HG03045 (cell line): ENCODE results near the gene EBF3.

Experiments
- ATAC-seq: cut with Tn5 transposase; IDR thresholded peaks from one replicate; pipeline ENCODE4 v1.9.1; 2021; ENCODE audit warnings: mild to moderate bottlenecking, moderate library complexity; ENCODE audit not compliant: unreplicated experiment

Gene EBF3

GRCh38 chr10:129894698-129895097 is 69.4 kb downstream of the EBF3 start:
- ATAC-seq, result no peak

DNA sequence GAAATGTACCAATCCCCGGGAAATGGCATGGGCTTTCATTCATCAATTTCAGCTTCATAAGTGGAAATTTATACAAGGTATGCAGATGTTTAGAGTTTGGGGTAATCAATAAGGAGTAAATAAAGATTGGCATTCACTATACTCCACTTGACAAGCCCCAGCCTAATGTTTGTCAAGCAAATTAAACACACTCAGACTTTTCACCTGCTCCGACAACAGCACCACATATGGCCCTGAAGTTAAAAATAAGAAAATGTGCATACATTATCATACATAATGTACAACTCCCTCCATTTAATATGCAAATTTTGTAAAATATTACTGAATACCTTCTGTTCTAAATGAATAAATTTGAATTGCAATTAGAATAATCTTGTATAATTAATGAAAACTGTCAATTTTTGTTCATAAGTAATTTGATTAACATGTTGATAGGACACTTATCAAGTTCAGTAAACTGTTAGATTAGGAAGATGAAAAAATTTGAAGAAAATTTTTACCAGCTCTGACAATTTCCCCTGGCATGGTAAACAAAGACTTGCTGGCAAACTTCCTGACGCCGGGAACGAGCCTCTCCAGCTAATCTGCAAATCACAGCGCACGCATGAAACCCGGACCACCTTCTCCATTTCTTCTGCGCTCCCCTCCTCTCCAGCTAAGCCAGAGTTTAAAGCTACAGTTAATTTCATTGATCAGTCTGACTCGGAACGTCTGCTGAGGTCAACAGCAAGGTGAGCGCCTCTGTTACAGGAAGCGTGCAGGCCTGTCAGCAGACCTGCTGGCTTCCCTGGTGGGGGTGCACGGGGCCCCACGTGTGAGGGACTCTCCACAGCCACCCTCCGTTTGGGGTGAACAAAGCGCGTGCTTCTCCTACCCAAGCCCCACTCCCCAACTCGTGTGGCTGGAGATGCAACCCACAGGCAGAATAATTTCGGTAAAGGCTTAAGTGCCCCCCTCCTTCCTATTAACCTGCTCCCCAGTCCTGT is 70.7 kb downstream of the EBF3 start:
- ATAC-seq, result no peak

GRCh38 chr10:129892548-129893052 is 71.5 kb downstream of the EBF3 start:
- no peak for ATAC-seq

GRCh38 chr10:129891806-129892205 is 72.3 kb downstream of the EBF3 start:
- no peak for ATAC-seq

GRCh38 chr10:129890170-129890569 is 73.9 kb downstream of the EBF3 start:
- no peak for ATAC-seq

- no peak for ATAC-seq
Observed at GRCh38 chr10:129888784-129889616, 75.1 kb downstream of the EBF3 start.

- ATAC-seq, result no peak
Observed at GRCh38 chr10:129887986-129888783, 75.9 kb downstream of the EBF3 start.

GRCh38 chr10:129887381-129887905 is 76.6 kb downstream of the EBF3 start:
- no peak for ATAC-seq

GRCh38 chr10:129886263-129886662 is 77.8 kb downstream of the EBF3 start:
- ATAC-seq, result no peak

DNA sequence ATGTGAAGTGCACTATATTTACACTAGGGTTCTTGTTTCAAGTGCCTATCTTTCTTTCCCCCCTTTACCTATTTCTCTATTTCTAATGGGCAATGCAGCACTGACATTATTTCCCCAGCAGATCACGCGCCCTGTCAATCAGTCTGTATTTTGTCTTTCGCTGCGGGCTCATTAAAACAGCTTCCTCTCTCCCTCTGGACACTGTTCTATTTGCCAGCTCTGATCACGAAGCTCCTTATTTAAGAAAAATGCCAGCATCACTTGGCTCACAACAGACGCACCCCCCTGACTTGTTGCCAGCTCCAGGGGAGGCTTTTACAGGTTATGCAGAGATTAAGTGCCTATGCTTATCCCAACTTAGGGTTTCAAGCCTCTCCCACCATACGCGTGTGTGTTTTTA is 78.5 kb downstream of the EBF3 start:
- ATAC-seq, result no peak

DNA sequence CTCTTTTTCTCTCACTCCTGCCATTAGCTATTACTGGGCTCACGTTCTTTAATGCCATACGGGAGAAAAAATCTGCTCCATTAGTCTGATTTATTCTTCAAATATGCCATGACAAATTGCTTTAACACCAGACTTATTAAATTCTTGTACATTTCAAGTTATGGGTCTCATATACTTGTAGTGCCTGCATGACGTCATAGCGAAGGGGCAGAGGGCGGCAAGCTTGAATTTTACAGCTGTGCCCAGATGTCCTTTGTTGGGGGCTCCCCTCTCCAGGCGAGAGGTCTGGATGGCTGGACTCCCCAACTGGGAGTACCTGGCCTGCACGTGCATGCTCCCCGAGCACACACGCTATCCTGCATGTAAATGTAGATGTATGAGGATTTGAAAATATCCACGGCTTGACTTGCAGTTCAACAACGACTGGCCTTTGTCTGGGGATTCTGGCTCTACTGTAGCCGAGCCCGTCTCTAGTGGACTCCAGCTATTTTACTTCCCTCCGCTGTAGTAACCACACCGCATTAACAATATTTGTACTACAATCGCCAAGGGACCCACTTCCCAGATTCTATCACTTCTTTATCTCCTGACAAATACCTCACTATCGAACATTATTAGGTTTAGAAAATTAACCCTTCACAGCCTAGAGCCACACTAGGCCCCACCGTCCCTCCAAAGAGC is 79.5 kb downstream of the EBF3 start:
- no peak for ATAC-seq

DNA sequence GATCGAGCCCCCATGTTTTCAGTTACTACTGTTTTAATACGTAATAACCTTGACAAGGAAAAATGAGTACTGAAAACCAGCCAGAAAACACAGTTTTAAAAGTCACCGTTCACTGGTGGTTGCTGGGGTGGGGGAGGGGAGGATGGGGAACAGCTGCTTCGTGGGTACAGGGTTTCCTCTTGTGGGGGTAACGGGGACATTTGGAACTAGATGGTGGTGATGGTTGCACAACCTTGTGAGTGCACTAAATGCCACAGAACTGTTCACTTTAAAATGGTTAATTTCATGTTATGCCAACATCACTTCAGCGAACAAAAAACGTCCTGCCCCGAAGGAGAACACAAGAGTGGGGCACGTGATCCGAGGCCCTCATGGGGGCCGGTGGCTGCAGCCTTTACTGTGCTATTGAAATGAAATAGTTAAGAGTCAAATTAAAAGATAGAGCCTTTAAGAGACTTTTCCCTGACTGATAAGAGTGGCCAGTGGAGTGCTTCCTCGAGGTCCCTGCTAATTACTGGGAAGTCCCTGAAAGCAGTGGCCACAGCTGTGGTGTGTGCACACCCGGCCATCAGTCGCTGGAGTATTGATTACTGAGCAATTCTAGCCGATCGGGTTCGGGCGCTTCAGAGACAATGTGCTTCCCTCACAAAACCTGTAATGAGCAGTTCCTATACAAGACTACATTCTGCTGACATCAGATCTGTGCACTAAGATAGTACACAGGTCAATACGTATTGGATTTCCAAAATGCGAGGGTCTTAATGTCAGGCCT is 80.3 kb downstream of the EBF3 start:
- ATAC-seq, result no peak

GRCh38 chr10:129883029-129883428 is 81.0 kb downstream of the EBF3 start:
- no peak for ATAC-seq

- ATAC-seq, result no peak
Observed at GRCh38 chr10:129882291-129883010, 81.6 kb downstream of the EBF3 start.

- ATAC-seq, result no peak
Observed at GRCh38 chr10:129881641-129882040, 82.4 kb downstream of the EBF3 start.

- no peak for ATAC-seq
Observed at GRCh38 chr10:129880191-129880870, 83.7 kb downstream of the EBF3 start.

- no peak for ATAC-seq
Observed at GRCh38 chr10:129879655-129880054, 84.4 kb downstream of the EBF3 start.

DNA sequence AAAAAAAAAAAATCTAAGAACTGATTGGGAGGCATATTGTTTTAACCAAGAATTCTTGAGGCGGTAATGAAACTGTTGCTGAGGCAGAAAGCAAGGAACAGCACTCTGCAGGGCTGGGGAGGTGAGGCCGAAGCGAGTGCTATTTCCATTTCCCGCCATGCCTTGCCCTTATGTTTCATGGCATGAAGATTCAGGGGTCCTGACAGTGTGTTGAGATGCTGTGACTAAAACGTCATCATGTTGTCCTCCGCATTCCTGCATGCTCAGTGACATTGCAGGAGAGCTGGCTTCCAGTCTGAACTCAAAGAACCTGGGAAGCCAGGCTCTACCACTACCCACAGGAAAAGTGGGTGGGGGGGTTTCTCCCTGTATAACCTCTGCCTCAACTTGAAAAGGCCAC is 85.2 kb downstream of the EBF3 start:
- no peak for ATAC-seq
